Measurements from ENCODE around the gene MTHFD1L. TPM values are rescaled to one million over a fixed set of nuclear protein-coding genes. Genes with fewer than 3 reads are reported as not detected.

The MTHFD1L gene
- total and polyA plus RNA-seq, 2 of the 8 experiments (the other 6 are each of a cell fraction or from before 2014, with no cell fraction given) = 29.2 to 105 TPM

DNA sequence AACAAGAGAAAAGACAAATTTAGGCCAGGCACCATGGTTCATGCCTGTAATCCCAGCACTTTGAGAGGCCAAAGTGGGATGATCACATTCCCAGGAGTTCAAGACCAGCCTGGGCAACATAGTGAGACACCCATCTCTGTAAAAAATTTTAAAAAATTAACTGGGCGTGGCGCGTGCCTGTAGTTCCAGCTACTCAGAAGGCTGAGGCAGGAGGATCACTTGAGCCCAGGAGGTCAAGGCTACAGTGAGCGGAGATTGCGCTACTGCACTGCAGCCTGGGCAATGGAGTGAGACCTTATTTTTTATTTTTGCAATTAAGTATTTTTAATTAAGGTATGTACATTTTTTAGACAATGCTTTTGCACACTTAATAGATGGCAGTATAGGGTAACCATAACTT is 3.3 kb downstream of the MTHFD1L start:
- no peak overlapping the region for H4K5ac ChIP-seq (ENCODE audit: insufficient read length, low read depth, low read length)
- H3K79me2 ChIP-seq (ENCODE audit: control insufficient read depth in 1 of 2, insufficient read depth in 2 of 2, low read length in 2 of 2) = peaks cover 17 to 66% of the 10 kb centered on the region in 2 experiments
- H4K91ac ChIP-seq (replicated peaks; ENCODE audit: insufficient read length, low read length) = no peak overlapping the region
- H2BK5ac ChIP-seq (ENCODE audit: low read depth, low read length) = no peak overlapping the region
- H2AFZ ChIP-seq (ENCODE audit: low read length) = no peak overlapping the region
- POLR2A ChIA-PET (ENCODE audit: partially characterized antibody) = interaction anchor here (0.9 to 2.3 kb wide), 2 partner anchors 9 to 17 kb away, joined by 5 to 6 read pairs; no protein-coding TSS in a partner anchor
- H3K9ac ChIP-seq (replicated peaks in 1 of 4; ENCODE audit: extremely low read depth in 1 of 4, low read depth in 3 of 4, low read length in 3 of 4) = no peak overlapping the region
- peaks cover 0 to 2% (median 0%) of the 10 kb centered on the region in 4 experiments; a peak in 2 of 8 replicates for H3K36me3 ChIP-seq (ENCODE audit: control insufficient read depth in 2 of 4, insufficient read depth in 4 of 4, low read length in 3 of 4)
- H3K4ac ChIP-seq (replicated peaks; ENCODE audit: insufficient read length, low read depth, low read length) = no peak overlapping the region
- H4K20me1 ChIP-seq (replicated peaks in 1 of 2; ENCODE audit: control insufficient read depth in 1 of 2, insufficient read depth in 2 of 2, low read length in 2 of 2) = peaks cover 2% of the 10 kb centered on the region in 2 experiments
- H3K4me3 ChIP-seq (ENCODE audit: extremely low read depth in 1 of 4, insufficient read depth in 2 of 4, low read depth in 3 of 4, low read length in 4 of 4) = no peak overlapping the region
- no peak overlapping the region for H3K56ac ChIP-seq (replicated peaks; ENCODE audit: insufficient read length, low read depth, low read length)
- H2BK120ac ChIP-seq (replicated peaks; ENCODE audit: low read depth, low read length) = no peak overlapping the region
- H2AK5ac ChIP-seq (ENCODE audit: low read depth, low read length) = no peak overlapping the region
- H4K8ac ChIP-seq (ENCODE audit: extremely low read depth, insufficient read depth, low read length) = no peak overlapping the region
- peaks cover 5% of the 10 kb centered on the region for H3K79me1 ChIP-seq (ENCODE audit: low read depth, low read length)
- no peak overlapping the region for H3K18ac ChIP-seq (ENCODE audit: extremely low read depth, low read length)
- no peak overlapping the region for H2BK12ac ChIP-seq (ENCODE audit: low read depth, low read length)
- no peaks in the 10 kb centered on the region for H3K9me3 ChIP-seq (ENCODE audit: insufficient read depth in 2 of 2, low read depth in 1 of 2, low read length in 1 of 2)
- H3K27ac ChIP-seq (ENCODE audit: low read depth, low read length) = no peak overlapping the region
- H2BK15ac ChIP-seq (ENCODE audit: low read length) = no peak overlapping the region
- no peak overlapping the region for H3K14ac ChIP-seq (ENCODE audit: insufficient read length)
- FAIRE-seq (no peak), DNase-seq (ENCODE audit: low read depth in 1 of 2, low spot score in 2 of 2) (no peak)
- no peak overlapping the region for H3K4me2 ChIP-seq (ENCODE audit: insufficient read depth in 1 of 2, low read depth in 2 of 2, low read length in 2 of 2)
- H3K23me2 ChIP-seq (ENCODE audit: low read depth, low read length) = peaks cover 5% of the 10 kb centered on the region
- CTCF ChIA-PET (ENCODE audit: partially characterized antibody) = interaction anchor here (1.4 to 1.7 kb wide), 2 partner anchors 10 to 21 kb away, joined by 3 to 5 read pairs; no protein-coding TSS in a partner anchor
- H3K27me3 ChIP-seq (replicated peaks in 1 of 4; ENCODE audit: control insufficient read depth in 3 of 4, extremely low read depth in 1 of 4, insufficient read depth in 3 of 4, low read length in 3 of 4) = no peaks in the 10 kb centered on the region
- H2BK20ac ChIP-seq (ENCODE audit: low read length) = no peak overlapping the region
- H3K23ac ChIP-seq (ENCODE audit: insufficient read length) = no peak overlapping the region
- H3K4me1 ChIP-seq (replicated peaks in 1 of 4; ENCODE audit: control insufficient read depth in 3 of 4, insufficient read depth in 4 of 4, low read length in 3 of 4) = peaks cover 0 to 3% (median 1%) of the 10 kb centered on the region in 4 experiments; a peak in 2 of 7 replicates
- 100% methylated on average over 5 of the region's 5 CpGs; no CpG with 5 or more reads in 1 of the 2 experiments for WGBS, 2 experiments (ENCODE audit: extremely low coverage in 1 of 2, insufficient coverage in 1 of 2, insufficient read length in 1 of 2, insufficient replicate concordance in 2 of 2, low coverage in 1 of 2, low lambda C conversion rate in 2 of 2, missing lambda C conversion rate in 1 of 2)
- TF ChIP-seq SP4 (IDR thresholded peaks at IDR 0.05; ENCODE audit: low read length) = no peak
- TF ChIP-seq SAP30 (IDR thresholded peaks at IDR 0.05; ENCODE audit: insufficient read depth, insufficient replicate concordance, low read length) = no peak
- TF ChIP-seq BACH1 (IDR thresholded peaks at IDR 0.05; ENCODE audit: low read length) = no peak
- no peak for TF ChIP-seq GABPA (IDR thresholded peaks at IDR 0.05; ENCODE audit: borderline replicate concordance, insufficient read depth, low read length)
- TF ChIP-seq TAF7 (optimal IDR thresholded peaks at IDR 0.05; ENCODE audit: borderline replicate concordance, low read depth, low read length) = no peak
- TF ChIP-seq POLR2AphosphoS5 (IDR thresholded peaks at IDR 0.05; ENCODE audit: low read depth, low read length) = no peak
- TF ChIP-seq, protein P1, sequence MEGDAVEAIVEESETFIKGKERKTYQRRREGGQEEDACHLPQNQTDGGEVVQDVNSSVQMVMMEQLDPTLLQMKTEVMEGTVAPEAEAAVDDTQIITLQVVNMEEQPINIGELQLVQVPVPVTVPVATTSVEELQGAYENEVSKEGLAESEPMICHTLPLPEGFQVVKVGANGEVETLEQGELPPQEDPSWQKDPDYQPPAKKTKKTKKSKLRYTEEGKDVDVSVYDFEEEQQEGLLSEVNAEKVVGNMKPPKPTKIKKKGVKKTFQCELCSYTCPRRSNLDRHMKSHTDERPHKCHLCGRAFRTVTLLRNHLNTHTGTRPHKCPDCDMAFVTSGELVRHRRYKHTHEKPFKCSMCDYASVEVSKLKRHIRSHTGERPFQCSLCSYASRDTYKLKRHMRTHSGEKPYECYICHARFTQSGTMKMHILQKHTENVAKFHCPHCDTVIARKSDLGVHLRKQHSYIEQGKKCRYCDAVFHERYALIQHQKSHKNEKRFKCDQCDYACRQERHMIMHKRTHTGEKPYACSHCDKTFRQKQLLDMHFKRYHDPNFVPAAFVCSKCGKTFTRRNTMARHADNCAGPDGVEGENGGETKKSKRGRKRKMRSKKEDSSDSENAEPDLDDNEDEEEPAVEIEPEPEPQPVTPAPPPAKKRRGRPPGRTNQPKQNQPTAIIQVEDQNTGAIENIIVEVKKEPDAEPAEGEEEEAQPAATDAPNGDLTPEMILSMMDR (IDR thresholded peaks at IDR 0.05; ENCODE audit: control extremely low read depth in 1 of 3, insufficient read depth in 1 of 3, low read depth in 1 of 3, low read length in 3 of 3) = no peak
- TF ChIP-seq KDM1A (IDR thresholded peaks at IDR 0.05; ENCODE audit: borderline replicate concordance, low read length) = no peak
- TF ChIP-seq EGR1 (IDR thresholded peaks at IDR 0.05; ENCODE audit: borderline replicate concordance, low read depth, low read length) = no peak
- TF ChIP-seq JUN (IDR thresholded peaks at IDR 0.05; ENCODE audit: low read depth, low read length) = no peak
- TF ChIP-seq RAD21 (IDR thresholded peaks at IDR 0.05 in 1 of 2, conservative IDR thresholded peaks at IDR 0.05 in 1 of 2; ENCODE audit: low read depth in 2 of 2, low read length in 2 of 2) = no peak

Measured in H1 (cell line).